NCI-H1417 treated with DMSO at 0.1 percent for 48 hours (cell line): Measurements from ENCODE around the gene ANKRD50.

Source experiments
- DNase-seq: peaks from one replicate; lab custom pipeline; 2025; lab: John Stamatoyannopoulos, UW

The ANKRD50 gene

GRCh38 chr4:124712372-124713184 is at the start of gene ANKRD50:
Gene ANKRD50 (minus strand): TSS chr4:124712732. CDS start chr4:124710511, 2,221 bp downstream.
- peak; percentile 73 for DNase-seq

GRCh38 chr4:124757126-124757525 is 44.6 kb upstream of the ANKRD50 start:
- DNase-seq = no peak

GRCh38 chr4:124754681-124755080 is 42.1 kb upstream of the ANKRD50 start:
- DNase-seq = no peak

- no peak for DNase-seq
Measured at GRCh38 chr4:124753941-124754581, 41.5 kb upstream of the ANKRD50 start.

- DNase-seq = no peak
Measured at GRCh38 chr4:124749421-124749820, 36.9 kb upstream of the ANKRD50 start.

- no peak for DNase-seq
Measured at GRCh38 chr4:124748965-124749364, 36.4 kb upstream of the ANKRD50 start.

- no peak for DNase-seq
Measured at GRCh38 chr4:124745985-124746801, 33.7 kb upstream of the ANKRD50 start.

GRCh38 chr4:124743711-124744110 is 31.2 kb upstream of the ANKRD50 start:
- DNase-seq = no peak

GRCh38 chr4:124740501-124740900 is 28.0 kb upstream of the ANKRD50 start:
- DNase-seq = no peak

GRCh38 chr4:124738994-124739393 is 26.5 kb upstream of the ANKRD50 start:
- DNase-seq = no peak

GRCh38 chr4:124737619-124738018 is 25.1 kb upstream of the ANKRD50 start:
- no peak for DNase-seq

- no peak for DNase-seq
Measured at GRCh38 chr4:124736526-124736925, 24.0 kb upstream of the ANKRD50 start.

- no peak for DNase-seq
Measured at GRCh38 chr4:124727331-124727890, 14.9 kb upstream of the ANKRD50 start.

- DNase-seq = no peak
Measured at GRCh38 chr4:124726269-124726668, 13.7 kb upstream of the ANKRD50 start.

- DNase-seq = no peak
Measured at GRCh38 chr4:124722071-124722470, 9.5 kb upstream of the ANKRD50 start.

- DNase-seq = no peak
Measured at GRCh38 chr4:124717101-124717500, 4.6 kb upstream of the ANKRD50 start.

GRCh38 chr4:124713185-124713592 is 657 bp upstream of the ANKRD50 start:
- DNase-seq = peak; percentile 31

- no peak for DNase-seq
Measured at GRCh38 chr4:124711471-124712371, 811 bp downstream of the ANKRD50 start.

- DNase-seq = no peak
Measured at GRCh38 chr4:124710911-124711310, 1.6 kb downstream of the ANKRD50 start.

- DNase-seq = no peak
Measured at GRCh38 chr4:124710015-124710741, 2.4 kb downstream of the ANKRD50 start.
